ENCODE data around the gene CLDN15.

DNA sequence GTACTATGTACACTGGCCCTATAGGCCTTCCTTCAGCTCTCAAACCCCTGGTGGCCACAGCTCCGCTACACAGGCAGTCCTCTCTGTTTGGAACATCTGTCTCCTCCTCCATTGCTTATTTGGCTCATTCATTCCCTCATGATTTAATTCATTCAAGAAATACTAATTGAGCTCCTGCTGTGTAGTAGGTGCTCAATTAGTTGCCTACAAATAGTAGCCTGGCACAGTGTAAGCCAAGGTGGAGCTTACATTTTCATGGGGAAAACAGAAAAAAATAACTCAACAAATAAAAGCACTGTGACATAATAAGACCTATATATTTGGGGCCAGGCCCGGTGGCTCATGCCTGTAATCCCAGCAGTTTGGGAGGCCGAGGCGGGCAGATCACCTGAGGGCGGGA lies 10.7 kb upstream of the CLDN15 start:
- no peak for TF ChIP-seq POLR2AphosphoS5 (IDR thresholded peaks at IDR 0.05; ENCODE audit: low read depth, low read length)
- no peak for TF ChIP-seq POLR2A (IDR thresholded peaks at IDR 0.05; ENCODE audit: low read depth, low read length)
- no peak for TF ChIP-seq POU2F2 (IDR thresholded peaks at IDR 0.05; ENCODE audit: low read depth, low read length)
- no peak for TF ChIP-seq PAX5 (IDR thresholded peaks at IDR 0.05; ENCODE audit: insufficient read depth, low read length, severe bottlenecking)
- no peak for TF ChIP-seq TAF1 (IDR thresholded peaks at IDR 0.05; ENCODE audit: low read depth, low read length)
- TF ChIP-seq SPI1 (IDR thresholded peaks at IDR 0.05; ENCODE audit: low read depth, low read length), result no peak
